COR-L47 (cell line): Measurements from ENCODE around the gene STK24.

Source experiments
- DNase-seq: peaks from one replicate; lab custom pipeline; 2025; lab: John Stamatoyannopoulos, UW

Gene STK24

DNA sequence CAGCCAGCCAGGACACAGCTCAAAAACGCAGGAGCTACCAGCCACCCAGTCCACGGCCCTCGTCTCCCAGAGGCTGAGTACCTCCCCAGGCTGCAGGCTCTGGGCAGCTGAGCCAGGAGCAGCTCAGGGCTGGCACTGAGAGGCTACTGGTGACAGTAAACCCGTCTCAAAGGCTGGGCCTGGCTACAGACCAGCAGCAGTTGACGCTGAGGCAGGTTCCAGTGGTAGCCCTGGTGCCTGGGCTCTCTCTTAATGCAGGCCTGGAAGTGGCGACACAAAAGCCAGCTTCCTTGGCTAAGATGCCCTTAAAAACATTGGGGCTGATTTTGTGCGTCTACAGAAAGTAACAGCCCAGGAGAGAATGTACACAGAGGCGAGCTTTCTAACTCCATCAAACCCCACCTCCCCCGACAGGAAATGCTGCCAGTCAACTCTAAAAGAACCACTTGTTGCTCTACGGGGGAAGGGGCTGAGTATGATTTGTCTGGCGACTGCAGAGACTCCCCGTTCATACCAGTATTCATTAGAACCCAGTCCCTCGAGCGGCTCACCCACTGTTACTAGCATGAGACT is 126.3 kb downstream of the STK24 start:
- DNase-seq, result no peak

DNA sequence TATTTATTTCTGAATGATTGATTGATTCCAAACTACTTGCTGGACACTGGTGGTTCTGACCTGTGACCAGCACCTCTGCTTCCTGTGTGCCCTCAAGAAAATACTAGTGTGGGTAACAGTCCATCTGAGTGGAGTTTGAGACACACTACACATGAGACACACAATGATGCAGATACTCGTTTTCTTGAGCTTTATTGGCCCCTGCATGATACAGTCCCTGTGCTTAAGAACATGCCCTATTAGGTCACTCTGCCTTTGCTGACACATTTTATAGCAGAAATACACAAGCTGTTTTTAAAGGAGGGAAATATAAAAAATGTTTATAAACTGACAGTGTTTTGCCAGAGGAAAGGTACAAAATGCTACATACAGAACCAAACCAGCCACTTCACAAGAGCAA is 126.9 kb downstream of the STK24 start:
- DNase-seq, result no peak

DNA sequence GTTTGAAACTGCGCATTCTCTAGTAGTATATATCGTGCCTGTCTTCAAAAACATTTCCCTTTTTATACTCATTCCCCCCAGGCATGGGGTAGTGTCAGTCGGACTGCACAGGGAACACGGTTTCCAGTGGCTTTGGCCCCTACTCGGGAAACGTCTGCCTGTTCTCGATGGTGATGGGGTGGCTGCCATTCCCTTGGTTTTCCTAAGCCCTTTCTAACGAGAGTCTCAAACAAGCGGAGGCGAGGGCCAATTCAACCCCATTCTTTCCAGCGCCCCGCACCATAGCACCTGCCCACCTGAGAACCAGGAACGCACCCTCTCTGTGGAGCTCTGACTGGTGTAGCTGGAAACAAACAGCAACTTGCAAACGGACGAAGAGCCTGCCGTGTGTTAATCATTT is 127.6 kb downstream of the STK24 start:
- no peak for DNase-seq

DNA sequence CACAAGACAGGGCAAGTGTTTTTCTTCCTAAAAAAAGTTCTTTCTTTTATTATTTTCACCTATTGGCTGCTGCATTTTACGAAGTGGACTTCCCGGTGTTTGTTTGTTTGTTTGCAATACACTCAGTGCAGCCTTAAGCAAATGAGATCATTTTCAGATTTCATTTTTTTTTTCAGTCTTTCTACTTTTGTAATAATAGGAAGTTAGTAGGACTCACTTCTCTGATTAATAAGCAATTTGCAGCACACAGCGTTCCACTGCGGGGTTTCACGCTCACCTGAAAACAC is 128.3 kb downstream of the STK24 start:
- DNase-seq, result no peak

DNA sequence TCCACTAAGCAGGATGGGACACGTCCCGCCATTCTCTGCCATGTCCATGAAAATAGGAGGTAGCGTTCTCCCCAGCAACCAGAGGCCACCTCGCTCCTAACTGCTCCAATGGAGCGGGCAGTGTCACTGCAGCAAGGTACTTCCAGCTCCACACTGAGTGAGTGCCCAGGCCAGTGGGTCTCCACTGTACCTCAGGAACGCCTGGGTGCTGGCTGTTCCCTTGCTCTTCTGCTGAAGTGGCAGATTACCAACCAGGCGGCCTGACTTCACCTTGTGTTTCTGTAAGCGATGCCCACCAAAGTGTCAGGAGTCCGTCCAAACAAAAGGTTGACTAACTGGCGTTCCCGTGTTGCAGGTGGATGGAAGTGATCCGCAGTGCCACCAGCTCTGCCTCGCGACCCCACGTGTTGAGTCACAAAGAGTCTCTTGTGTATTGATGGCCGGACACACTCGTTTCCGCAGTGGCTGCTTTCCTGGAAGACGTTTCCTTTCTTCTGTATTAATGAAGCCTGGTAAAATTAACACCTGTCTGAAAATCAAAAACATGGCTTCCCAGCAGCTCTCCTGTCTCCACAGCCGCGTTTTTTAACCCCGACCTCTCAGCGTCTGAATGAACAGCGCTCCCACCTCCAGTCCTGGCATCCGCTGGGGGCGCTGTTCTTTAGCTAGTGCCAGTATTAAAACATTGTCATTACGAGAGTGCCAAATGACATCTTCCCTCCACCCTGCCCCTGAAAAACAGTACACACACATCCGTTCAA is 128.8 kb downstream of the STK24 start:
- DNase-seq, result peak; percentile 27

DNA sequence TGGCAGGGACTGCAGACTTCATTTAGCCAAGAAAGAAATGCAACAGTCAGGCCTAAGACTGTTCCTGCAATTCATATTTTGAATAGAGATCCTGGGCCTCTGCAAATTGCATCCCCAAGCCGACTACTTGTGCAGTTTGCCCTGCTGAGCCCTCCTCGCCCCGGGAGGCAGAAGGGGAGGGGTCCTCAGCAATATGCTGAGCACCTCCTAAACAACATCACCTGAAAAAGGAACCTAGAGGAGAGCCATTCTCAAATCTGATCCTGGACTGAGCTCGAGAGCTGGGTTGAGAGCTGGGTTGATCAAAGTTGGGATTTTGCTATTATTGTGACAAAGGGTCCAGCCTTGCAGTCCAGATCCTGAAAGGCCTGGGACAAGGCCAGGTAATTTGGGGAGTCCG is 129.8 kb downstream of the STK24 start:
- no peak for DNase-seq

DNA sequence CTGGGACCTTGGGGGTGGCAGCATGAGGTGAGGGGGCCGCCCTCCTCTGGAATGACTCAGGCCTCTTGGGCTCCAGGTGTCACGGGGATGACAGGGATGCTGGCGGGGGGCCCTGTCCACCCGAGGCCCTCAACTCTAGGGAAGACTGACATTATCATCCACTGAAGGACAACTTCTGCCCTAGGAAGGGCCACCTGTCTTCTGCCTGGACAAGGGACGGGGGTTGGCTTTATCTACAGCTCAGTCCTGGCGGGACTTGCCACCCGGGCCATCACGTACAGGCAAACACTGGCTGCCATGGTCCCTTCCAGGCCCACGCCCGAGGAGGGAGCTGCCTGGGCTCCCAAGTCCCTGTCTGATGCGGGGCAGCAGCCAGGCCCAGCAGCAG is 130.7 kb downstream of the STK24 start:
- no peak for DNase-seq

DNA sequence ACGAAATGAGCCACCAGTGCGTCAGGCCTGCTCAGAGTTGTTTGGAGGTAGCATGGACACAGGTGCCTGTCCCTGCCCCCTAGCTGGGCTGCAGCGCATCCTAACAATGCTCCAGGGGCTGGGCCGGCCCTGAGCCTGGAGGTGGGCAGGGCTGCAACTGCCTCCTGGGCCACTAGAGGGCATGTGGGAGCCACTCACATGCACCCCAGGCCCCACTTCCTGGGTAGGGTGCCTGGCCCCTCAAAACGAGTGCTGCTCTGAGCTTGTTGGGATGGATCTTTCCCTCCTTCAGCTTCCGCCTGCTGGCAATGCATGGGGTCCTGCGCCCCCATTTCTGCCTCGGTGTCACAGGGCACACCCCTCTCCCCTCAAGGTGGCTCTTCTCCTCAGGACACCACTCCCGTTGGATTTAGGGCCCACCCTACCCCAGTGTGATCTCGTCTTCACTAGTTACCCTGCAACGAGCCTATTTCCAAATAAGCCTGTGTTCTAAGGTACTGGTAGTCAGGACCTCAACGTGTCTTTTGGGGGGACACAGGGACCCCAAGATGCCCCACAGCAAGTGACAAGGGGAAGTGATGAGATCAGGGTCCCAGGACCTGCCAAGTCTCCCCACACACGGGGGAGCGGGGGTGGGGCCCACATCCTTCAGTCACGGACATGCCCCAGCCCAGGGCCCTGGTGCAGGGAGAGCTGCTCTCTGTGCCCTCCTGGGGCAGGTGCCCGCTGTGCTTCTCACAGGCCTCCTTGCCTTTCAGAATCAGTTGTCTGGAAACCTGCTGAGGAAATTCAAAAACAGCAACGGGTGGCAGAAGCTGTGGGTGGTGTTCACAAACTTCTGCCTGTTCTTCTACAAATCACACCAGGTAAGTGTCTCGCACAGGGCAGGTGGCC is 131.3 kb downstream of the STK24 start:
- DNase-seq, result peak; percentile 43

DNA sequence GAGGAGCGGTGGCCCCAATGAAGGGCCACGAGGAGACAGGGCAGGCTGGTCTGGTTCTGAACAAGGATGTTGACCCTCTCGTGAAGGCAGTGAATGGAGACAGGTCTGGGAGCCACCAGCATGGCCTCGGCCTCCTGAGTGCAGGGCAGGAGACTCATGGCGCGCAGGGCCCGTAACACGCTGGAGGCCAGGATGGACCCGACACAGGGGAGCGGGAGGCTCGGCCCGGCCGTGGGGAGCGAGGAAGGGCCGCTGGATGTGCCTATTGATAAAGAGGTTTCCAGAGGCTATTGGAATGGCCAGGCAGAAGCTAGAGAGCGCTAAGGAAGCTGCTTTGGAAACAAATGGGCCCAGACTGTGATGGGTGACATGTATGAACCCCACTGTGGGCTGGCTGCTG is 132.5 kb downstream of the STK24 start:
- no peak for DNase-seq

DNA sequence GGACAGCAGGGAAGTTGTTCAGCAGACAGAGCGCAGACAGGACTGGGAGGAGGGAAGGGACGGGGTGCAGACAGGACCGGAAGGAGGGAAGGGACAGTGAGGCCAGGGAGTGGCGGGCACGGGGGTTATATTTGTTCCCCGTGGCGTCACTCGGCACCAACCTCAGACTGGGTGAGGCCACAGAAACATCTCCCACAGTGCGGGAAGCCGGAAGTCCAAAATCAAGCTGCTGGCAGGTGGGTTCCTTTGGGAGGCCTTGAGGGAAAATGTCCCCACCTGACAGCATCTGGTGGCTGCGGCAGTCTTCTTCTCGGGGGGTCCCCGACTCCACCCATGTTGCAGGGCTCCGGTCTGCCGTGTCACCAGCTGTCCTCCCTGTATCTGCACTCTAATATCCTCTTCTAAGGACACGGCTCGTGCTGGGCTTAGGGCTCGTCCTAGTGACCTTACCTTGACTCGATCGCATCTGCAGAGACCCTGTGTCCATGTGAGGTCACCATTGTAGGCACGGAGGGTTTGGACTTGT is 133.0 kb downstream of the STK24 start:
- no peak for DNase-seq

DNA sequence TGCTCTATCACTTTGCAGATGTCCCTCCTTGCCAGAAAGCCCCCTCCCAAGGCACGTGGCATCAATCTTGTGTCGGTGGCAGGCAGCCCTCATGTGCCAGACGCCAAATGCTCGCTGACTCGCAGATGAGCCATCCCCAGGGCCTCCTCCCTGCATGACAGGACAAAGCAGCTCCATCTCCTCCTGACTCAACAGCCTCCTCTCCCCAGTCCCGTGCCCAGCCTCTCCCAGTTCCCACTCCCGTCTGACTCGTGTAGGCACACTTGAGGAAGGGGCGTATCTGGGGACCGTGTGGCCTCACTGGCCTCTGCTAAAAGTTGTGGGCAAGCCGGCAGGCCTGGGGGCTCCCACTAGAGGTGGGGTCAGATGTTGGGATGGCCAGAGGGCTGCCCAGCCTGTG is 133.6 kb downstream of the STK24 start:
- DNase-seq, result no peak

DNA sequence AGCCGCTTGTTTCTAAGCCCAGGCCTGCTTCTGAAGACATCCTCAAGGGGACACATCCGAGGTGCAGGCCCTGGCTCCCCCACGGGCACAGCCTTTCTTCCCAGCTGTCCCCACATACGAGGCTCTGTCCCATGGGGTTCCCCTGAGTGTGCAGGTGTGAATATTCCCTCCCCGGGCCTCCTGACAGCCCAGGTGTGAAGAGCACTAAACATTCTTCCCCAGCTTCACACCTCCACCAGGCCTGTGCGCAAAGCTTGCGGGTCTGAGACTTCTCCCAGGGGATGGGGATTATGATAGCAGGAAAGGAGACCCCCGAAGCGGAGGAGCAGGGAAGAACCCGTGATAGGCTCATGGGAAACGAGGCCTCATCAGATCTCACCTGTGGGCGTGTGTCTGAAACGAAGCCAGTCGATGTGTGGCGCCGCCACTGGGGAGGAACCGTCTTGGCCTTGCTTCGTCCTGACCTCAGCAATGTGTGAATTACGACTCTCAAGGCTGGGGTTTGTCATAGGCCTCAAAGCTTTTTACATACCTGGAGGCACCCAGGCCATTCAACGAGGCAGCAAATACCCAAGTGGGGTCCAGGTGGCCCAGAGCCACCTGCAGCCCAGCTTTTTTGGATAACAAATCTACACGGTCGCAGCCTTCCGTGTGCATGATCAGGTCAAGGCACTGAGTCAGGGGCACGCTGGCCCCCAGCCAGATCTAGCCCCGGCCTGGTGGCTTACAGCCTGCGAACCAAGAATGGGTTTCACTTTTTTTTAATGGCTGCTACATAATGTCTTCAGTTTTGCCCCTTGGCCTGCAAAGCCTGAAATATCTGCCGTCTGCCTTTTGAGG is 134.3 kb downstream of the STK24 start:
- DNase-seq, result no peak

DNA sequence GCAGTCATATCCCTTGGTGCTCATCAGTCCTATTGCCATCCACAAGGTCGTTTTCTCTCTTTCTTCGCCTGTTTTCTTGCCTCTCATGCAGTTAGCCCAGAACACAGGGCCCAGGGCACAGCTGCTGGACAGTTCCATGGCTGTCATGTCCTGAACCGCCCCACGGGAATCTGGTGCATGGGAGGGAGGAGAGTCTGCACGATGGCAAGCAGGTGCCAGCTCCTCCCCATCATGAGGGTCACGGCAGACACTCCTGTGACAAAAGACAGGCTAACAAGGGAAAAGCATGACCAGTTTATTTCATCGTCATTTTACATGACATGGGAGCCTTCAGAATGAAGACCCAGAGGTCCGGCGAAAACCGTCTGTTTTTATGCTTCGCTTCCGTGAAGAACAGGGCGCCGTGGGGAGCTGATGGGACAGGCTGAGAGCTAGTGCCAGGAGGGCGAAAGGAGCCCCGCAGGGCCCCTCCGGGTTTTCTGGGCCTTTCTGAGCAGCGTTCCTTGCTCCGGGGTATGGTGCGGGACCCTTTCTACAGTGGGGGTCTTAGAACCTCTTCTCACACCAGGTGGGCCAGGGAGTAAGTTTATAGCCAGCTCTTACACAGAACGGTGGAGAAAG is 135.7 kb downstream of the STK24 start:
- DNase-seq, result no peak

DNA sequence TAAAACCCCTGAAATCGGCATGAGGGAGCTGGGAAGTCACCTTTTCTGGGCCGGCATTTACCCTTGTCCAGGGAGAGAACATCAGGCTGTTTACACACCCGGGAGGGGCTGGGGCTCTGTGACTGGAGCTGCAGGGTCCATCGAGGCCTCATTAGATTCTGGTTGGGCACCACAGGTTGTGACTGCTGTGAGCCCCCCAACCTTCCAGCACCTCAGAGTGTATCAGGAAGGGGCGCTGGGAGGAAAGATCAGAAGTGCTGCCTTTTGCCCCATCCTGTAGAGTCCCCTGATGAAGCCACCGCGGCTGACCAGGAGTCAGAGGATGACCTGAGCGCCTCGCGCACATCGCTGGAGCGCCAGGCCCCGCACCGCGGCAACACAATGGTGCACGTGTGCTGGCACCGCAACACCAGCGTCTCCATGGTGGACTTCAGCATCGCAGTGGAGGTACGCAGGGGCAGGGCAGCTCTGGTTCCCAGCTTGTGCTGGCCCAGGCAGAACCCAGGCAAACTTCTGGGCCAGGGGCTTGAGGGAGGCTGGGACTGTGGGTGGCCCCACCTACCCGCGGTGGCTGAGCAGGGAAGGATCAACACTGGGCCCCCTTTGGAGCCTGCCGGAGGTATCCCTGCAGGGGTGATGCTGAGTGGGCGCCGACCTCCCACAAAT is 136.4 kb downstream of the STK24 start:
- no peak for DNase-seq

DNA sequence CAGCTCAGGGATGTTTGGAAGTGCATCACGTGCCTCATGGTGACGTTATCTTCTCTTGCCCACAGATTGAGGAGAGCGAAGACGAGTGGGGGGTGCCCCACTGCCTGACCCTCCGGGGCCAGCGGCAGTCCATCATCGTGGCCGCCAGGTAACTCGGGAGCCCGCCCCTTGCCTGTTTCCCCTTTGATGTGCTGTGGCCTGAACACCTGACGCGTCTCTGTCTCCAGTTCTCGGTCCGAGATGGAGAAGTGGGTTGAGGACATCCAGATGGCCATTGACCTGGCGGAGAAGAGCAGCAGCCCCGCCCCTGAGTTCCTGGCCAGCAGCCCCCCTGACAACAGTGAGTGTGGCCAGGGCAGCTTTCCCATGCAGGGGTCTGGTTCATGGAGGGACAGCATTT is 137.0 kb downstream of the STK24 start:
- no peak for DNase-seq

DNA sequence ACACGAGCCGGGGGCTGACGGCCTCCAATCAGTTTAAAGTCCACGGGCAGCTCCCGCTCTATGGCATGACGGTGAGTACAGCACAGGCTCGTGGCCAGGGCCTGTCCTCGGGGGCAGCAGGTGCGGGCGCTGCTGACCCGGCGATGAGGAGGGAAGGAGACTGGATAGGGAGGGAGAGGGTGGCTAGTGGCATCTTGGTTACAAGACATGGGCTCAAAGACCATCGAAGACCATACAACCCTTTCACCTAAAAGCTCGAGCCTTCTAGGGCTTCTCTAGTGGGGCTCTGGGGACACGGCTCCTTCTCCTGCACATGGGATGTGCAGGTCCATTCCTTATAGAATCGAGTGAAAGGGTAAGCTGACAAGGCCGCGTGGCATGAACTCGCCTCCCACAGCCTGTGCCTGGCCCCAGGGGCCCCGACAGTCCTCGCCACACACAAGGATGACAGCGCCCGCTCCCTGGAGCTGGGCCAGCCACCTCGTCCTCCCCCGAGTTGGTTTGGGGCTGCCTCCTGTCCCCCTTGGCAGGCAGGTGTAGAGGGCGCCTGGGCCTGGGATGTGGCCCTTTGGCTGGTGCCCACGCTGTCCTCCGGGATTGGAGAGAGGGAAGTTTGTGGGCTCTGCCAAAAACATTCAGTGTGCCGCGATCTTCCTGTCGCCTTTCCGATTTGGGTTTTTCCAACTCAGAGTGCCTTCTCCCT is 137.6 kb downstream of the STK24 start:
- no peak for DNase-seq

DNA sequence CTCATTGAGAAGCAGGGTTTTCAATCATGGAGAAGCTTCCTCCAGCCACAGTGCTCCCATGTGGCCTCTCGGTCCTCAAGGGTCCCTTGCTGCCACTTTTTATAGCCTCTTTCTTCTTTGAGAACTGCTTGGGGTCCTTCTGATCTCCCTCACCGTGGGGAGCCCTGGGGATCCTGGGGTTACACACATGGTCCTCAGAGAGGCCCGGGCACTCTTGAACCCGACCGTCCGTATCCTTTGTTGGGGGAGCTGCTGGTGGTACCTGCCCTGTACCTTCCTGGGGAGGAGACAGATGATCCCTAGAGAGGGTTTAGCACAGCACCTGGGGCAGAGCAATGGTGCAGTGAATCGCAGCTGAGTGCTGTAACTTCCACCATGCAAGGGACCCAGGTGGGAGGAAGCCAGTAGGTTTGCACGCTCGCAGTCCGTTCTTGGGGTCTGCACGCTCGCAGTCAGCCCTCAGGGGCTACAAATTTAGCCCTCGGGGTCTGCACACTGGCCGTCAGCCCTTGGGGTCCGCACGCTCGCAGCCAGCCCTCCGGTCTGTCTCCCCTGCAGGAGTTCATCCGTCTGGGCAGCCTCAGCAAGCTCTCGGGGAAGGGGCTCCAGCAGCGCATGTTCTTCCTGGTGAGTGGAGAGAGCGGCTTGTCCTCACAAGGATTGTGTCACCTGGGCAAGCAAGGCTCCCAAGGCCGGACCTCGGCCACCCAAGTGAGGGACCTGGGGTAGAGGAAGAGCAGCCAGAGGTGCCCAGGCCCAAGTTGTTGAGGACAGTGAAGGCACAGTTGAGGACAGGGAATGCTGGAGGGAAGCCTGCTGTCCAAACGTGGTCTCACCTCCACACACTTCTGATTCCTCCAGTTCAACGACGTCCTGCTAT is 138.4 kb downstream of the STK24 start:
- DNase-seq, result no peak

DNA sequence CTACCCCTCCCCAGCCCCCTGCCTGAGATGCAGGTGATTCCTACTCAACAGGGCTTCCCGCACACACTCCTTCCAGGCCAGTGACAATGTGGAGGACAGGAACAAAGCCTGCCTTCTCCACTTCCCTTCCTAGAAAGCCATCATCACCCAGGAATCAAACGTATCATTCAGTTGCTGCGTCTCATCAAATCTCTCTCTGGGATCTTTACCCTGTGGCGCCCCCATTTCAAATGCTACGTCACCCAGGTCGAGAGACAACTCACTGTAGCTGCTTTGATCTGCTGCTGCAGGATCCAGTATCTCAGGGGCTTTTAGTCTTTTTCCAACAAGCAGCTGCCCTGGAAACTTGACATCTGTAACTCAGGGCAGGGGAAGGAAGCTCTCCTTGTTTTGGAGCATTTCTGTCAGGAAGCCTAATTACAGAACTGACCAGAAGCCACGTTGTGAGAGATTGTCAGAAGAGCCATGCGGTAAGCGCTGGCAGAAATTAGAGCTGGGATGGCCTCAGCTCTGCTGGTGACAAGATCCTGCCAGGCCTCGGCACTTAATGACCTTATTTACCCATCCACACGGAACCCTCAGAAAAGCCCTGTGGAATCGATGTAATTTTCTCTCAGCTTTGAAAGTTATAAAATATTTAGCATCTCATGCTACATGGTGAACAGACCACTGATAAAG is 140.5 kb downstream of the STK24 start:
- no peak for DNase-seq

DNA sequence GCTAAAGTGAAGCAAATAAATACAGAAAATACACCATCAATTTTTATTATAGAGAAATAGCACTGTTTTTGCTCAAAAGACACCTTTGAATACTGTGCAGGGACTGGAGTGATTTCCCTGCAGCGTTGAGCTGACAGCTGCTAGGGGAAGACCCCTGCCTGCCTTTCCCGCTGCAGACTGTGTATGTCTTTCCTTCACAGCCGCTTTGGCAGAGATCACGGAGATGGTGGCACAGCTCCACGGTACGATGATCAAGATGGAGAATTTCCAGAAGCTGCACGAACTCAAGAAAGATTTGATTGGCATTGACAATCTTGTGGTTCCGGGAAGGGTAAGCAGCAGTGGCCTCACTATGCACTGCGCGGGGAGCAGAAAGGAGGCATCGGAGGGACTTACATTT is 141.5 kb downstream of the STK24 start:
- no peak for DNase-seq
